AG04449 (cell line): ENCODE data around the gene NLRP9.
"Not testable (repeated sequence)": the region's sequence is repeated elsewhere in the genome, so short reads cannot be mapped to it uniquely, and the experiment has no call there.

Source experiments
- CTCF ChIA-PET: fragments of 350-600 bp; formaldehyde crosslinking; extraction: SDS; loops from one replicate; lab custom pipeline; 2021; ENCODE audit warnings: antibody characterized with exemption; lab: Yijun Ruan, JAX
- POLR2A ChIA-PET: fragments of 400-600, 350-600 bp; formaldehyde crosslinking; extraction: SDS; loops from one replicate; lab custom pipeline; 2020; ENCODE audit warnings: antibody characterized with exemption, inconsistent platforms; lab: Yijun Ruan, JAX
- DNase-seq: peaks from one replicate; pipeline ENCODE4 v3.0.0-alpha.2; 2010; ENCODE audit warnings: low read depth, low spot score
- H3K4me3 ChIP-seq: 2 replicates; pipeline ENCODE4 v1.5.1; 2011; ENCODE audit warnings: low read depth, mild to moderate bottlenecking, control low read depth, low read length
- CTCF ChIP-seq: IDR thresholded peaks from one replicate; pipeline ENCODE4 v1.5.1; 2011; ENCODE audit warnings: mild to moderate bottlenecking, moderate library complexity, low read length, control low read depth, inconsistent platforms; ENCODE audit not compliant: insufficient read depth; ENCODE audit errors: missing control alignments

Gene NLRP9

GRCh38 chr19:55753401-55753800 lies 15.2 kb upstream of the NLRP9 start:
- no peak for DNase-seq
- POLR2A ChIA-PET: no interaction called here
- CTCF ChIA-PET: no interaction called here
- no peak for TF ChIP-seq CTCF
- H3K4me3 ChIP-seq: no peak overlapping the region

GRCh38 chr19:55750715-55751114 lies 12.5 kb upstream of the NLRP9 start:
- DNase-seq: no peak
- ChIA-PET POLR2A (no interaction called here), CTCF (no interaction called here)
- no peak overlapping the region for H3K4me3 ChIP-seq
- TF ChIP-seq CTCF: no peak

GRCh38 chr19:55730378-55730777 lies 7.8 kb downstream of the NLRP9 start:
- CTCF ChIA-PET, DNase-seq, POLR2A ChIA-PET, H3K4me3 ChIP-seq: not testable (repeated sequence)

- TF ChIP-seq CTCF: no peak
- DNase-seq: no peak
- CTCF ChIA-PET: no interaction called here
- POLR2A ChIA-PET: no interaction called here
- no peak overlapping the region for H3K4me3 ChIP-seq
These were observed 14.7 kb downstream of the NLRP9 start for GRCh38 chr19:55723491-55723890.

- ChIA-PET CTCF (no interaction called here), POLR2A (no interaction called here)
- DNase-seq: no peak
- no peak overlapping the region for H3K4me3 ChIP-seq
- no peak for TF ChIP-seq CTCF
These were observed 17.4 kb downstream of the NLRP9 start for GRCh38 chr19:55720801-55721200.

- no peak for TF ChIP-seq CTCF
- POLR2A ChIA-PET: no interaction called here
- DNase-seq: no peak
- H3K4me3 ChIP-seq: no peak overlapping the region
- CTCF ChIA-PET: no interaction called here
These were observed 17.9 kb downstream of the NLRP9 start for GRCh38 chr19:55720214-55720746.

GRCh38 chr19:55717879-55718711 lies 20.1 kb downstream of the NLRP9 start:
- DNase-seq, H3K4me3 ChIP-seq, POLR2A ChIA-PET, CTCF ChIA-PET: not testable (repeated sequence)
